ENCODE measurements around the gene GOLGA6B. TPM values are rescaled to one million over a fixed set of nuclear protein-coding genes. Genes with fewer than 3 reads are reported as not detected.
"Not testable (repeated sequence)": the region's sequence is repeated elsewhere in the genome, so short reads cannot be mapped to it uniquely, and the experiment has no call there.

GOLGA6B gene
- total RNA-seq, 1 donor from 2014 or later = not detected

DNA sequence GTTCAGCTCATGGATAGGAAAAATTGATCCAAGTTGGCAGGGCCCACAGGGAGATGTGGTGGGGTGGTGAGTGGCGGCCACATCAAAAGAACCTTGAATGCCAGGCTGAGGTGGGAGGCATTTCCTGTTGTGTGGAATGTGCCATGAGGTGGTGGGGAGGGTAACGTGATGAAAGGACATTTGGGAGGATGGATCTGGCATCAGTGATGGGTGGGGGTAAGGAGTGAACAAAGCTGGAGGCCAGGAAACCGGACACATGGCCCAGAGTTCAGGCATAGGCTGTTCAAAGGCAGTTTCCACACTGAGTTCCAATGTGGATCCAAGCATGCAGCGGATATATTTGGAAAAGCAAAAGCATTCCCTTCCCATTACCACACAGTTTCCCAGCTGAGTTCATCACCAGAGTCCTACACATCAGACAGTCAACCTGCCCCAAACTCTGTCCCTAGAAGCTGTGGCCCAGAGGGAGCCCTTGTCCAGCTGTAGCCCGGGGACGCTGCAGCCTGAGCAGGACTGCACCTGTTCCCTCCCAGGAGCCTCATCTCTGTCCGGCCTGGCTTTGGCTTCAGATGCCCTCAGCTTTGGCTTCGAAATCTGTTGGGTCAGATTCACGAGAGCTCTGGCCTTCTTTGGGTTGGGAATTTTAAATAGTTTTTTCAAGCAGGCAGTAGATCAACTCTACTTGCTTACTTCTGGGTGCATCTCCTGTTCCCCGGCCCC lies 37.8 kb upstream of the GOLGA6B start:
- no peaks in the 10 kb centered on the region for H3K9me3 ChIP-seq
- no peaks in the 10 kb centered on the region for H3K36me3 ChIP-seq
- no peak for DNase-seq
- no peaks in the 10 kb centered on the region for H3K4me1 ChIP-seq
- no peak for ATAC-seq
- intact Hi-C loops (cut with DNase I) = no loop called here
- no peak overlapping the region for H3K4me3 ChIP-seq
- no peaks in the 10 kb centered on the region for H3K27me3 ChIP-seq (ENCODE audit: low read depth)
- H3K27ac ChIP-seq = no peak overlapping the region
- TF ChIP-seq, protein P1, sequence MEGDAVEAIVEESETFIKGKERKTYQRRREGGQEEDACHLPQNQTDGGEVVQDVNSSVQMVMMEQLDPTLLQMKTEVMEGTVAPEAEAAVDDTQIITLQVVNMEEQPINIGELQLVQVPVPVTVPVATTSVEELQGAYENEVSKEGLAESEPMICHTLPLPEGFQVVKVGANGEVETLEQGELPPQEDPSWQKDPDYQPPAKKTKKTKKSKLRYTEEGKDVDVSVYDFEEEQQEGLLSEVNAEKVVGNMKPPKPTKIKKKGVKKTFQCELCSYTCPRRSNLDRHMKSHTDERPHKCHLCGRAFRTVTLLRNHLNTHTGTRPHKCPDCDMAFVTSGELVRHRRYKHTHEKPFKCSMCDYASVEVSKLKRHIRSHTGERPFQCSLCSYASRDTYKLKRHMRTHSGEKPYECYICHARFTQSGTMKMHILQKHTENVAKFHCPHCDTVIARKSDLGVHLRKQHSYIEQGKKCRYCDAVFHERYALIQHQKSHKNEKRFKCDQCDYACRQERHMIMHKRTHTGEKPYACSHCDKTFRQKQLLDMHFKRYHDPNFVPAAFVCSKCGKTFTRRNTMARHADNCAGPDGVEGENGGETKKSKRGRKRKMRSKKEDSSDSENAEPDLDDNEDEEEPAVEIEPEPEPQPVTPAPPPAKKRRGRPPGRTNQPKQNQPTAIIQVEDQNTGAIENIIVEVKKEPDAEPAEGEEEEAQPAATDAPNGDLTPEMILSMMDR (IDR thresholded peaks at IDR 0.05) = no peak

DNA sequence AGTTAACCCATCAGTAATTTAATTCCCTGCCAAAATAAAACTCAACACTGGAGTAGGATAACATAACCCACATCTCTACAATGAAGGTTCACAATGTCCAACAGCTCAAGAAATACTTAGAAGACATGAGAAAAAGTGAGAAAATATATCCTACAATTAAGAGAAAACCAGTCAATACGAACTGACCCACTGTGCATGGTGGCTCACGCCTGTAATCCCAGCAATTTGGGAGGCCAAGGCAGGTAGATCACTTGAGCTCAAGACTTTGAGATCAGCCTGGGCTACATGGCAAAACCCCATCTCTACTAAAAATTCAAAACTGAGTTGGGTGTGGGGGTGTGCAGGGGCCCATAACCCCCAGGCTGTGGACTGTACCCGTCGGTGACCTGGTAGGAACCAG lies 30.6 kb upstream of the GOLGA6B start:
- H3K9me3 ChIP-seq; H3K27me3 ChIP-seq (ENCODE audit: low read depth); DNase-seq; H3K36me3 ChIP-seq; intact Hi-C loops (cut with DNase I); H3K4me3 ChIP-seq; H3K27ac ChIP-seq; H3K4me1 ChIP-seq; ATAC-seq: not testable (repeated sequence)

DNA sequence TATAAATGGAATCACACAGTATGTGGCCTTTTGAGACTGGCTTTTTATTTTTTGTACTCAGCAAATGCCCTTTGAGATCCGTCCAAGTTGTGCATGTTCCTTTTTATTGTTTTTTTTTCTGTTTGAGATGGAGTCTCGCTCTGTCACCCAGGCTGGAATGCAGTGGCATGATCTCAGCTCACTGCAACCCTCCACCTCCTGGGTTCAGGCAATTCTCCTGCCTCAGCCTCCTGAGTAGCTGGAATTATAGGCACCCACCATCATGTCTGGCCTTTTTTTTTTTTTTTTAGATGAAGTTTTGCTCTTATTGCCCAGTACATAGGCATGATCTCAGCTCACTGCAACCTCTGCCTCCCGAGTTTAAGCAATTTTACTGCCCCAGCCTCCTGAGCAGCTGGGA lies 28.3 kb upstream of the GOLGA6B start:
- H3K4me1 ChIP-seq; intact Hi-C loops (cut with DNase I); ATAC-seq; H3K27me3 ChIP-seq (ENCODE audit: low read depth); H3K9me3 ChIP-seq; DNase-seq; H3K36me3 ChIP-seq; H3K27ac ChIP-seq; H3K4me3 ChIP-seq: not testable (repeated sequence)

DNA sequence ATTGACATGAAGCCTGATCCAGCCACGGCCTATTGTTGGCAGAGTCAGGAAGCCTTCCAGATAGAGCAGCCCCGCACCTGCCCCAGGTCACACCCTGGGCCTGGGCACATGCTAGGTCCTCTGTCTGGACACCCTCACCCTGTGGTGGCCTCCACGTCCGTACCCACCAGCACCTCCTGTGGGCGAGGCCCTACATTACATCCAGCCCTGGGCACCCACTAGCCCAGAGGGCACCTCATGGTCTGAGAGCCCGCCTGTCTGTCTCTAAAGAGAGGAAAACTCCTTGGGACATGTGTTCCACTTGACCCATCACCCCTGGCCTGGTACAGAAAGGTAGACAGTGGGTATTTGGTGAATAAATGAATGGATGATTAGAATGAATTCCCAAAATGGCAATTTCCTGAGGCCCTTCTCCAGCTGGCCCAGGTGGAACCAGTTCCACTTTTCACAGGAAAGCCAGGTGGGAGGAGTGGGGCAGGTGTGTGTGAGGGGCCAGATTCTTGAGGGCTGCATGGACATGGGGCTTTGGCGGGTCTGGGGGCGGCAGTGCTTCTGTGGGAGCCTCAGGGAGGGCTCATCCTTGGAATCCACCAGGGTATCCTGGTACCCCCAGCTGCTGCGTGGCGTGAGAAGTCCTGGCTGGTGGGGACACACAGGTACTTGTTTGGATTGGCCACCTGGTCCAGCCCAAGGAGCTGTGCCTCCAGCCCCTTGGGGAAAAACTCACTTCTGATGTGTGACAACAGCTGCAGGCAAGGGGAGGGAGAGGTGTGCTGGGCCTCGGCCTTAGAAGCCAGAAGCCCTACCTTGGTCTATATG lies 26.0 kb upstream of the GOLGA6B start:
- intact Hi-C loops (cut with DNase I); H3K36me3 ChIP-seq; H3K4me1 ChIP-seq; DNase-seq; H3K27me3 ChIP-seq (ENCODE audit: low read depth); ATAC-seq; H3K4me3 ChIP-seq; H3K27ac ChIP-seq; H3K9me3 ChIP-seq: not testable (repeated sequence)

DNA sequence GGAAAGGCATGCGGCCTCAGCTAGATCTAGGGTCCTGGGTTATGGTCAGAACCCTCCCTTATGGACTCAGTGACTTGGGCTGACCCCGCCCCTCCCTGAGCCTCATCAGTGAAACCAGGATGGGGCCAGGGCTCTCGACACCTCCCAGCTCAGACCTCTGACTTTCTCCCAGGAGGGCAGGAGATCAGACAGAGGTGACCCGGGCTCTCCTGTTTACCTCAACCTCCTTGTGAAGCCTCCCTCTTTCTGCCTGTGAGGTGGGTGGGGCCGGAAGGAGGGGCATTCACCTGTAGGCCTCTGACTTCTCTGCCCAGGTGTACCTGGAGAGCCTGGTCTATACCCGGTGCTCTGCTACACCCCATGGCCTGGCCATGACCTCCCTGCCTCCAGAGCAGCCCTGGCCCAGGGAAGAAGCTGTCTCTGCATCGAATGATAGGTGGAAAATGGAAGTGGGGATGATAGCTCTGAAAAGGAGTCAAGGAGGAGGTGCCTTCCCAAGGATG lies 25.4 kb upstream of the GOLGA6B start:
- H3K27ac ChIP-seq; ATAC-seq; H3K4me1 ChIP-seq; H3K9me3 ChIP-seq; DNase-seq; intact Hi-C loops (cut with DNase I); H3K36me3 ChIP-seq; H3K4me3 ChIP-seq; H3K27me3 ChIP-seq (ENCODE audit: low read depth): not testable (repeated sequence)

DNA sequence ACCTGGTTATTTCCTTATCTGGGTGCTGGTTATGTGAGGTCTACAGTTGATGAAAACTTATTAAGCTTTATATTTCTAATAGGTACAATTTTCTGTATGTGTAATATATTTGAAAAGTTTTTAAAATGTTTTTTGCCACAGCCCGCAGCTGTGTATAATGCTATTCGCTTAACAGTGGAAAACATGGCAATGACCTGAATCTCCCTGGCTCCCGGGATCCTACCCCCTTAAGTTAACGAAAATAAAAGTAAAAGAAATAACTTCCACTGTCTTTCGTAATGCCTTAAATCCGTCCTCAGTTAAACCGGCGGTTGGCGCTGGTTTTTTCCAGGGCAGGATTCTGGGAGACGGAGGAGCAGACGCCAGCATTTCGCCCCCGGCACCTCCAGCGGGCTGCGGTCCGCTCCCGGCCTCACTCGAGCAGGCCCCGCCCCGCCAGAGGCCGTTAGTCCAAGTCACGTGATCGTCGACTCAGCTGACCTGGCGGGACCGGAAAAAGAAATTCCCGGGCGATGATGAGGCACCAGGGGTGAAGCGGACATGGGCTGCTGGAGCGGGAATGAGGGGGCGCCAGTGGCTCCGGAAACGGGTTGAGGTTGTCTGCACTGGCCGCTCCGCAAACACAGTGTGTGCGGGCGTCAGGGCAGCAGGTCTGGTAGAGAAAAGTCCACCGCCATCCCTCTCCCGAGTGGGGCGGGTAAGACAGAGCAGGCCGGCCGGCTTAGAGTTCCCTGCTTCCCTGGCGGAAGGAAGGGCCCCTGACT lies 17.8 kb upstream of the GOLGA6B start:
- peak; percentile 88 to 94 for ATAC-seq
- peak; percentile 84 for DNase-seq
- peak overlapping the region; percentile 44 for H3K4me3 ChIP-seq
- H3K36me3 ChIP-seq; H3K4me1 ChIP-seq; H3K27me3 ChIP-seq (ENCODE audit: low read depth); H3K9me3 ChIP-seq; intact Hi-C loops (cut with DNase I): not testable (repeated sequence)
- H3K27ac ChIP-seq = peak overlapping the region; percentile 31

DNA sequence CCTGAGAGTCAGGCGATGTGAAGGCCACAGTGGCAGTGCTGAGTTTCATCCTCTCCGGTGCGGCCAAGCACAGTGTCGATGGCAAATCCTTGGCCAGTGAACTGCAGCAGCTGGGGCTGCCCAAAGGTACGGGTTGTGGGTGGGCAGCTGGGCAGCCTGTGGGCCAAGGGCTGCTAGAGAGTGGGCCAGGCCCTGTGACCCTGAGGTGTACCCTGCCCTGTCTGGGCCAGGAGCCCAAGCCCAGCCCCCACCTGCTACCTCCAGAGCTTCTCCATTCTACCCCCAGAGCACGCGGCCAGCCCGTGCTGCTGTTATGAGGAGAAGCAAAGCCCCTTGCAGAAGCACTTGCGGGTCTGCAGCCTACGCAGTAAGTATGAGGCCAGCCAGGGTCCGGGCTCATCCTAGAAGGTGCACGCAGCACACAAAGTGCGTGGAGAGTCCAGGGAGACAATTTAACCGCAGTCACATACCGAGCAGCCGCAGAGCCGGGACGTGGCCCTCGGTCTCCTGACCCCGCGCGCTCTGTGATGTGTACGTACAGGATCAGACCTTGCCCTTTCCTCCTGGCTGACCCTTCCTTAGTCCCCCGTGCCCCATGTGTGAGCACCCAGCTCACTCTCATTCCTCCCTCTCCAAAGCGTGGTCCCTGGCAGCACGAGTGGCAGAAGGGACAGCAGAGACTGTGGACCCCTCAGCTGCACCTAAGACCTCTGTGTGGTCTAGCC lies 14.6 kb upstream of the GOLGA6B start:
- H3K27ac ChIP-seq; H3K9me3 ChIP-seq; intact Hi-C loops (cut with DNase I); ATAC-seq; H3K36me3 ChIP-seq; DNase-seq; H3K27me3 ChIP-seq (ENCODE audit: low read depth); H3K4me3 ChIP-seq; H3K4me1 ChIP-seq: not testable (repeated sequence)

DNA sequence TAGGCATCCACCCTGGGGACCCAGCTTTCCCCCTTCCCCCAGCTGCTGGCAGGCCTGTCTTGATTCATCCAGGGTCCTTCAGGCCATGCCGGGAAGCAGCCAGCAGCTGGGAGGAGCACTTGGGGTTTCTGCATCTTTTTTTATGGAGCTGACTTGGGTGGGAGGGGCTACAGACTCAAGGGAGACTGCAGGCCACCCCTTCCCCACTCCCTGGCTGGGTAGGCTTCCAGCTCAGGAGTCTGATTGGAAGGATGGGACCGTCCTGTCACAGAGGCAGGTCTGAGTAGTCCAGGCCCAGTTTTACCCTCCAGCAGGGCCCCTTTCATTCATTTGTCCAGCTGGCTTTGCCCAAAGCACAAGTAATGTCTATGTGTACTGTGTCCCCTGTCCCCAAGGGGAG lies 12.2 kb upstream of the GOLGA6B start:
- intact Hi-C loops (cut with DNase I); H3K27me3 ChIP-seq (ENCODE audit: low read depth); H3K9me3 ChIP-seq; H3K36me3 ChIP-seq; H3K27ac ChIP-seq; DNase-seq; H3K4me3 ChIP-seq; ATAC-seq; H3K4me1 ChIP-seq: not testable (repeated sequence)

DNA sequence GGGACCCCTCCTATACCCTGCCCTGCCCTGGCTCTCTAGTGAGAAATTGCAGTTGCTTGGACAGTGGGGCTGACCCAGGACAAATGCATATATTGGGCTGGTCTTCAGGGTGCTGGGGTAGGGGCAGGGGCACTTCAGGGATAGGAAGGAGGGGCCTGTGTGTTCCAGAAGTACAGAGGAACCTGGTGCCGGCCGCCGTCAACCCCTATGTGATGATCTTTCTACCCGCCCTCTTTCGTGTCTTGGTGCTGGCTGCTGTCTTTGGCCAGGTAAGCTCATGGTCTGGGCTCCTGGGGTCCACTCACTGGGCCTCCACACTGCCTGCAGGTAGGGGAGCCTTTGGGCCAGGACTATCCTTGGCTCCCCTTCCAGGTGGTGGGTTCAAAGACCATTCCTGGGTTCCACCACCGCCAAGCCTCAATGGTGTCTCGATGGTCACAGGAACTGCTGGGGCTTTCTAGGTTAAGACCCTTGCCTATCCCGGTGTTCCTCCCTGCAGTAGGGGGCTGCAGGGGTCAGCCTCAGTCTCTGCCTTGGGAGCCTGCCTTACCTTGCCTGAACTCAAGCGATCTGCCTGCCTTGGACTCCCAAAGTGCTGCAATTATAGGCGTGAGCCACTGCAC lies 5.8 kb upstream of the GOLGA6B start:
- H3K36me3 ChIP-seq; intact Hi-C loops (cut with DNase I); H3K27ac ChIP-seq; H3K27me3 ChIP-seq (ENCODE audit: low read depth); H3K9me3 ChIP-seq; H3K4me3 ChIP-seq; H3K4me1 ChIP-seq; DNase-seq; ATAC-seq: not testable (repeated sequence)

DNA sequence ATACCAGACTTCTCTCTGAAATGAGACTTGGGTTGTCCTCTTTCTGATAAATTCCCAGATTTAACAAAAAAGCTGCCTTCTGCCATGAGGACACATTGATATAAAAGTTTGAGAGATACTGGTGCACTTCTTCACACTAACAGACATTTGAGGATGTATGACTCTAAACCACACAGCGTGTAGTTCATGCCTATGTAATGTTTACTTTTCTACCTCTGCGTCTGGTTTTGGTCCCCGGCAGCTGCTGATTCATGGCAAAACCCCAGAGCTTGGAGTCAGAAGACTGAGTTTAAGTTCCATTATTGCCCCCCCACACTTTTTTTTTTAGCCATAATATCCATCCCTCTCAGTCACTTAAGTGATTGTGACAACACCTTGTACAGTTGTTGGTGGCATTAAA lies 1.5 kb downstream of the GOLGA6B start:
- H3K4me3 ChIP-seq; H3K4me1 ChIP-seq; intact Hi-C loops (cut with DNase I); H3K9me3 ChIP-seq; DNase-seq; ATAC-seq; H3K27ac ChIP-seq; H3K27me3 ChIP-seq (ENCODE audit: low read depth); H3K36me3 ChIP-seq: not testable (repeated sequence)

DNA sequence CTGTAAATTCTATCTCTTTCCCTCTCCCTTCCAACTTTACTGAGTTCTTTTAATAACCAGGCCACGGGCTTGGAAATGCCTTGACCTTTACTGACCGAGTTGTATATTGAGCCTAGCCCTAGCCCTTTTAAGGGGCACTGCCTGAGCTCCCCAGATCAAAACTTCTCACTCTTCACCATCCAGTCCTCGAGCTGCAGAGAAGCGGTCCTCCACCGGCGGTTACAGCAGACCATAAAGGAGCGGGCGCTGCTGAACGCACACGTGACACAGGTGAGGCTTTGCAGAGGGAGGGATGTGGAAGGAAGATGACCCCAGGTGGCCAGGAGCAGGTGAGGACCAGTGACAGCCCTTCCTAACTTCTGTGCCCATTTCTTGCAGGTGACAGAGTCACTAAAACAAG lies 6.6 kb downstream of the GOLGA6B start:
- ATAC-seq; H3K36me3 ChIP-seq; H3K4me3 ChIP-seq; H3K4me1 ChIP-seq; H3K9me3 ChIP-seq; intact Hi-C loops (cut with DNase I); H3K27ac ChIP-seq; DNase-seq; H3K27me3 ChIP-seq (ENCODE audit: low read depth): not testable (repeated sequence)
